ENCODE measurements around the gene DGCR2.
"Not testable (repeated sequence)": the region's sequence is repeated elsewhere in the genome, so short reads cannot be mapped to it uniquely, and the experiment has no call there.

Gene DGCR2

DNA sequence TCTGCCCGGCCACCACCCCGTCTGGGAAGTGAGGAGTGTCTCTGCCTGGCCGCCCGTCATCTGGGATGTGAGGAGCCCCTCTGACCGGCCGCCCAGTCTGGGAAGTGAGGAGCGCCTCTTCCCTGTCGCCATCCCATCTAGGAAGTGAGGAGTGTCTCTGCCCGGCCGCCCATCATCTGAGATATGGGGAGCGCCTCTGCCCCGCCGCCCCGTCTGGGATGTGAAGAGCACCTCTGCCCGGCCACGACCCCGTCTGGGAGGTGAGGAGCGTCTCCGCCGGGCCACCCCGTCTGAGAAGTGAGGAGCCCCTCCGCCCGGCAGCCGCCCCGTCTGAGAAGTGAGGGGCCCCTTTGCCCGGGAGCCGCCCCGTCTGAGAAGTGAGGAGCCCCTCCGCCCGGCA is 38.1 kb downstream of the DGCR2 start:
- not testable (repeated sequence) for DNase-seq (ENCODE audit: low read depth in 2 of 3, low spot score in 1 of 3)

DNA sequence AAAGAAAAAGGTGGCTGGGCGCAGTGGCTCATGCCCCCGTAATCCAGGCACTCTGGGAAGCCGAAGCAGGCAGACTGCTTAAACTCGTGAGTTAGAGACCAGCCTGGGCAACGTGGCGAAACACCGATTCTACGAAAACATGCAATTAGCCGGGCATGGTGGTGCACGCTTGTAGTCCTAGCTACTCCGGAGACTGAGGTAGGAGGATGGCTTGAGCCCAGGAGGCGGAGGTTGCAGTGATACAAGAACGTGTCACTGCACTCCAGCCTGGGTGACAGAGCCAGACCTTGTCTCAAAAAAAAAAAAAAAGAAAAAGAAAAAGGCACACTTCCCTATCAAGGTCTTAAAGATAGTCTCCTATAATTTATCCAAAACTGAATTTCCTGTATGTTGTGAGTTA is 39.4 kb downstream of the DGCR2 start:
- DNase-seq (ENCODE audit: low read depth in 2 of 3, low spot score in 1 of 3), result no peak

DNA sequence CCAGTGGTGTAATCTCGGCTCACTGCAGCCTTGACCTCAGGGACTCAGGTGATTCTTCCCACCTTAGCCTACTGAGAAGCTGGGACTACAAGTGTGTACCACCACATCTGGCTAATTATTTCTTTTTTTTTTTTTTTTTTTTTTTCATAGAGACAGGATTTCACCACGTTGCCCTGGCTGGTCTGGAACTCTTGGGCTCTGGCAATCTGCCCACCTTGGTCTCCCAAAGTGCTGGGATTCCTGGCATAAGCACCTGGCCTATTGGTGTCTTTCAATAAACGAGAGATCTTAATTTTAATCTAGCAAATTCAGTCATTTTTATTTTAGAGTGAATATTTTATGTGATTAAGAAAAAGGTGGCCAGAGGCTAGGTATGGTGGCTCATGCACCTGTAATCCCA is 40.1 kb downstream of the DGCR2 start:
- DNase-seq (ENCODE audit: low read depth in 2 of 3, low spot score in 1 of 3), result no peak

DNA sequence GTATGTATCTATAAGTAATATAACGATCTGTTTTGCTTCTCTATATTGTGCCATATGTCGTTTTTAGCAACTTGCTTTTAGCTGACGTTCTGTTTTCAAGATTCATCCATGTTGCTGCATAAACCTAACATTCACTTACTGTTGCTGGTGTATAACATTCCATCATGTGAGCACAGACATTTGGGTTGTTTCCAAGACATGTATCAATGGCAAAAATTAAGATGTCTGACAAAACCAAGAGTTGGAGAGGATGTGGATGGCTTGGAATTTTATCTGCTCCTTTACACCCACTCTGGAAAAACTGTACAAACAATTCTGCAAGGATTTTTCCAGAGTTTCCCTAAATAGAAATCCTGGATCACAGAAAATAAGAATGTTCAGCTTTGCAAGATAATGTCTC is 40.9 kb downstream of the DGCR2 start:
- no peak for DNase-seq (ENCODE audit: low read depth in 2 of 3, low spot score in 1 of 3)

DNA sequence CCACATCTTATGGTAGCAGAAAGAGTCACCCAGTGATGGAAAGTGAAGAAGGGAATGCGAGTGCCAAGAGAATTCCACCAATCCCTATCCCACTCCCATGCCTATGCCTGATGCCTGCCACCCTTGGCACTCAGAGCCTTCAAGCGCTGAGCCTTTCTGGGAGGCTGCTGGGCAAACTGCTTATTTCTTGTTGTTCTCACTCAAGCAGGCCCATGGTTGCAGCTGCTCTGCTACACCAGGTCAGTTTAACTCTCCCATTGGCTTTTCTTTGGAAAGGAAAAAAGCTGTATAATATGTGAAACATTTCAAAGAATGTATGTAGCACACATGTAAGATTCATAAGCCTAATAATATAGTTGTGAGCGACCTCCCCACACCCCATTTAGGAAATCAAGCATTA is 41.4 kb downstream of the DGCR2 start:
- DNase-seq (ENCODE audit: low read depth in 2 of 3, low spot score in 1 of 3), result no peak

DNA sequence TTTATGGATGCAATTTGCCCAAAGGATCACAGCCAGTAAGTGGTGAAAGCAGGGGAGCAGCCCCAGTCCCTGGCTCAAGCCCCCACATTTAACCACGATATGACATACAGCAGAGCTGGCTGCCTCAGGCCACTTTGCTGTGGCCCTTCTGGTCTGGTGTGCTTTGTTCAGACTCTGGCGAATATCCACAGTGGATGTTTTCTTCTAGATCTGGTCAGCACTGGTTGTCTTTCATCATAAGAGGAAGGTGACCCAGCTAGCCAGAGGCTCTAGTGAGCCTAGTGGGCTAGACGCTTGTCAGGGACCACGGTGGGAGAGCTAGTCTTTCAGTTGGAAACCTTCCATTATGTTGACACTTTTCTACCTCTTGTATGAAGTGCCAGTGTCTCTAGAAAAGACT is 42.5 kb downstream of the DGCR2 start:
- no peak for DNase-seq (ENCODE audit: low read depth in 2 of 3, low spot score in 1 of 3)

DNA sequence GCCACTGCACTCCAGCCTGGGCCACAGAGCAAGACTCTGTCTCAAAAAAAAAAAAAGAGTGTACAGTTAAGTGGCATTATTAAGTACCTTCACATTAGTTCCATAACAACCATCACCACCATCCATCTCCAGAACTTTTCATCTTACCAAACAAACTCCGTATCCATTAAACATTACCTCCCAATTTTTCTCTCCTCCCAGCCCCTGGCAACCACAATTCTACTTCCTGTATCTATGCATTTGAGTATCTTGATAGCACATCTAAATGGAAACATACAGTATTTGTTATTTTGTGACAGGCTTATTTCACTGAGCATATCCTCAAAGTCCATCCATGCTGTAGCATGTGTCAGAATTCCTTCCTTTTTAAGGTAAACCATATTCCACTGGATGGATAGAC is 46.8 kb downstream of the DGCR2 start:
- no peak for DNase-seq (ENCODE audit: low read depth in 2 of 3, low spot score in 1 of 3)

DNA sequence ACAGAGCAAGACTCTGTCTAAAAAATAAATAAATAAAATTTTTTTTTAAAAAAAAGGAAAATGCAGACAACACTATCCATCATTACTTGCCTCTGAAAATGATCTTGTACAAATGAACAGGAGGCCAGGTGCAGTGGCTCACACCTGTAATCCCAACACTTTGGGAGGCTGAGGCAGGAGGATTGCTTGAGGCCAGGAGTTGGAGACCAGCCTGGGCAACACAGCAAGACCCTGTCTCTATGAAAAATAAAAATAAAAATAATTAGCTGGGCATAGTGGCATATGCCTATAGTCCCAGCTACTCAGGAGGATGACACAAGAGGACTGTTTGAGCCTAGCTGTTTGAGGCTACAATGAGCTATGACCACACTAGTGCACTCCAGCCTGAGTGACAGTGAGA is 49.4 kb downstream of the DGCR2 start:
- not testable (repeated sequence) for DNase-seq (ENCODE audit: low read depth in 2 of 3, low spot score in 1 of 3)

DNA sequence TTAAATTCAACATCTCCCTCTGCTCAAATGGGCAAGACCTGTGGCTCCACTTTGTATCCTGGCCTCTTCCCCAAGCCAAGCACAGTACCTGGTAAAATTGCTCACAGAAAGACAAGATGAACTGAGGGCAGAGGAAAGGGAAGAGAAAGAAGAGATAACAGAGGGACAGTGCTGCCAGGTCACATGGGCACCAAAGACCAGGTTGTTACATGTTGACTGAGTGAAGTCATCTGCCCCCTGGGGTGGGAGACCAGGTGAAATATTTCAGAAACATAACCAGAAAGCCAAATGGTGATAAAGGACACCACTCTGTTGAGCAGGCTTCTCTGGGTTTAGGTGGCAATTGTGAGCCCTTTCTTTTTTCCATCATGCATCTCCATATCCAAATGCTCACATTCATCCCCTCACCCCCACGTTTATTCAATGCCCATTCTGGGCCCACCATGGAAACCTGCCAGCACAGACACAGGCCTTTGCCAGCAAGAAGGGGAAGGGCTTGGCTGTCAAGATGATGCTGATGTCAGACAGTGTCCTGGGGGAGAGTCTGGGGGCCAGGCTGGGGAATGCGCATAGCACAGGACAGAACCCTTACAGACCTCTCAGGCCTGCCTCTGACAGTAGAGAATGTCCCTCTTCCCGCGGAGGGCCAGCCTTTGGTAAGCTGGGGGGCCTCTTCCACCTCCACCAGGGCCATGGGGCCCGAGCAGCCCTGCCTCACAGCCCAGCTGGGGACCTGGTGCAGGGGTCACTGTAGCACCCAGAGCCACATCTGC is 51.6 kb downstream of the DGCR2 start:
- no peak for DNase-seq (ENCODE audit: low read depth in 2 of 3, low spot score in 1 of 3)

DNA sequence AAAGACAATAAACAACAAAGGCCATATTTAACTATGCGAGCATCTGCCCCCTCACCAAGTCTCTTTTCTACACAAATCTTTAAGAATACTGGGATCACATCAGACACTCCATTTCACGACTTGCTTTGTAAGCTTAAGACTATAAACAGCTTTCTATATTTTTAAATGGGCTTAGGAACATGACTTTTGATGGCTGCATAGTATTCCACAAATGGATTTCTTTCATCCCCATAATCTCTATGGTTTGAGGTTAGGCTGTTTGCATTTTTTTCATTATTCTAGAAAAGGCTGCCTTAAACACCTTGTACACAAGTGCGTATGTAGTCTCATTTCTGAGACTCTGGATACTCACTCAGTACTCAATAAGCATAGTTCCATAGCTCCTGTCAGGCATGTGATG is 52.8 kb downstream of the DGCR2 start:
- no peak for DNase-seq (ENCODE audit: low read depth in 2 of 3, low spot score in 1 of 3)

DNA sequence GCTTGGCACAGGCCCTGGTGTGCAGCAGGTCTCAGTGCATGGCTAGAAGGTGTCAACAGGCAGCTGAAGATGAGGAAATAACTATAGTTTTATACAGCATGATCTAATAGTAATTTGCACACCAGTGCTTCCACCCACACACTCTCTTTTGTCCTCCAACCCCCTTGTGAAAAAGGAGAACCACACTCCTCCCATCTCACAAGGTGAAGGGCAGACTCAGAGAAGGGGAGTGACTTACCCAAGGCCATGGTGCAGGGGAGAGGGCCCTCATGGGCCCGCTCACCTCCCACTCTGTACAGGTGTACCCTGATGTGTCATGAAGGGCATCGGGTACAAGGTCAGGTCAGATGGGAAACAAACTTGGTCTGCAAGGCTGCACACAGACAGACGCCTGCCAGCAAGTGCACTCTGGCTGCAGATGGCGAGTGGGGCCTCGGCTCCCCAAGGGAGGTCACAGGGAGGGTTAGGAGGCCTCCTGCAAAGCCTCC is 53.4 kb downstream of the DGCR2 start:
- DNase-seq (ENCODE audit: low read depth in 2 of 3, low spot score in 1 of 3), result no peak

DNA sequence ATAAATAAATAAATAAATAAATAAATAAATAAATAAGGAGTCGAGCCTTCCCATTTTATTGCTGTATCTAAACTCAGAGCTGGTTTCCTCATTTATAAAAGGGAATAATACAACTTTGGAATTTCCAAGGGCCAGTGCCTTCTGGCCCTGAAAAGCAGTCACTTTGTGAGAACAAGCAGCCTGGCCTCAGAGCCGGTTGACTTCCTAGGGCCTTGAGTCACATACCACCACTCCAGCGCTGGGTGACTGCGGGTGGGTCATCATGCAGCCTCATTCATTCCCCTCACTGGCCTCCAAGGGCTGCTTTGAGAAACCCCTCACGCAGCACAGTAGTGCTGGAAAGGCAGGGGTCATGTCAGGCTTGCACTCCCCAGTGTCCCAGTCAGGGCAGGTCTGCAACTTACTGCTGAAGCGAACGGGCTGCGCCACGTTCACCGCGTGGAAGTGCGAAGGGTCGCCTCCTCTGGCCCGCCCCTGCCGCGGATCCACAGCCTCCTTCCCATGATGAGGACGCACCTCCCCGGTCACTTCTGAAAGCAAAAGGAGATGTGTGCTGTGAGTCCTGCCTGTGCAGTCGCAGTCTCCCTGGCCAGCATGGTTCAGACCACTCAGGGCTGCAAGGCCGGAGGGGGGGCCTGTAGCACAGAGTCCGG is 54.4 kb downstream of the DGCR2 start:
- DNase-seq (ENCODE audit: low read depth in 2 of 3, low spot score in 1 of 3), result no peak

DNA sequence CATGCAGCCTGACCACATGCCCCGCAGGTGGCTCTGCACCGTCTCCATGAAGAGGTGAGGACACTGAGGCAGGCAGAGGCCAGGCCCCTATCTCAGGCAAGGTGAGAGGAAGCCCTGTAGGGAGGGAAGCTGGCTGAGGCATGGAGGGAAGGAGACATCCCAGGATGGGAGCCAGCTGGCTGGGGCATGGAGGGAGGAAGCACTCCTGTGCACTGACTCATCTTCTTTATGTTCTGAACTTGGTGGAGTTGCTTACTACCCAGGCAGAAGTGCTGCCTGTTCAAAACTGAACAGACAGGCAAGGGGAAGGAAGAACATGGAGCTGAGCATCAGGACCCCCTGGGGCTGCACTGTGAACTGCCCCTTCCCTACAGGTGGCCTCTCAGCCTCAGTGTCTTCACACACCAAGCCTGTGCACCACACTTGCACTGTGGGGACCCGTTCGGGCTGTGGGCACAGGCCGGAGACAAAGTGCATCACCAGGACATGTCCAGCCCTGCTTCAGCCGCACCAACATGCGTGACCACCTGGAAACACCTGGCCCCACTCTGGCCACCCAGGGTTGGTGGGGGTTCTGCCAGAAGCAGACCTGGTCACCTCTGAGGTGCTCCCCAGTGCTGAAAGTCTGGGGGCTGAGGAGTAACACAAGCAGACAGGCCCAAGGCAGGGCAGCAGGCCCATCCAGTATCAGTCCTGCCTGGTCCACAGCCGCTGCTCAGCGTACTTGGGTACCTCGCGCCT is 55.5 kb downstream of the DGCR2 start:
- no peak for DNase-seq (ENCODE audit: low read depth in 2 of 3, low spot score in 1 of 3)

DNA sequence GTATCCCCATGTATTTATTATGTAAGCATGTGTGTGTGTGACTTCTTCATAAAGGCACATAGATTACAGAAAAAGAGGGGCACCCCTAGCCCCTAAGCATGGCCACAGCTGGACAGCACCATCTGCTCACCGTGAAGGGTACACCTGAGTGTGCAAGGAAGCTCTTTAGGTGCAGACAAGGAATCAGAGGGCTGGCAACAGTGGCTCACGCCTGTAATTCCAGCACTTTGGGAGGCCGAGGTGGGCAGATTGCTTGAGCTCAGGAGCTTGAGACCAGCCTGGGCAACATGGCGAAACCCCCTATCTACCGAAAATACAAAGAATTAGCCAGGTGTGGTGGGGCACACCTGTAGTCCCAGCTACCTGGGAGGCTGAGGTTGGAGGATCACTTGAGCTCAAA is 56.3 kb downstream of the DGCR2 start:
- no peak for DNase-seq (ENCODE audit: low read depth in 2 of 3, low spot score in 1 of 3)

DNA sequence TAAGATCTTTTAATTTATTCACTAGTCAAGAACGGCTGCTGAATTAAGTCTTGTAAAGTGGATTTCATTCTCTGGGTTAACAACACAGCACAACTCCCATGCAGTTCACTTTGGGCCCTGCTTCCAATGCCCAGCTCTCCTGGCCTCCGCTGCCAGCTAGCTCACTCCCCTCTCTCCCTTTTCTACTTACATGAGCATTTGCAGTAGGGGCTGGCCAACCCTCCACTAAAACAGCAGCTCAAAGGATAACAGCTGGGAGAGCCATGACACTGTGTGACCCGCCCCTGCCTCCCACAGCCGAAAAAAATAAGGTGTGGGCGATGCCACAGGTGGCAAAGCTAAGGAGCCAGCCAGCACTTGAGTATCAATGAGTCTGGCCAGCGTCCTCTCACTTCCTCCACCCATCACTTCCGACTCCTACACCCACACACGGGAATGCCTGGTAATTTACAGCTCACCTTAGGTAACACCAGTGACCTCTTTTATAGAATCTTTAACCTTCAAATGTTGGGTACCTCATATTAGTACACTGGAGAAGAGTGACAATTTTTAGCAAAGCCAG is 56.8 kb downstream of the DGCR2 start:
- no peak for DNase-seq (ENCODE audit: low read depth in 2 of 3, low spot score in 1 of 3)

DNA sequence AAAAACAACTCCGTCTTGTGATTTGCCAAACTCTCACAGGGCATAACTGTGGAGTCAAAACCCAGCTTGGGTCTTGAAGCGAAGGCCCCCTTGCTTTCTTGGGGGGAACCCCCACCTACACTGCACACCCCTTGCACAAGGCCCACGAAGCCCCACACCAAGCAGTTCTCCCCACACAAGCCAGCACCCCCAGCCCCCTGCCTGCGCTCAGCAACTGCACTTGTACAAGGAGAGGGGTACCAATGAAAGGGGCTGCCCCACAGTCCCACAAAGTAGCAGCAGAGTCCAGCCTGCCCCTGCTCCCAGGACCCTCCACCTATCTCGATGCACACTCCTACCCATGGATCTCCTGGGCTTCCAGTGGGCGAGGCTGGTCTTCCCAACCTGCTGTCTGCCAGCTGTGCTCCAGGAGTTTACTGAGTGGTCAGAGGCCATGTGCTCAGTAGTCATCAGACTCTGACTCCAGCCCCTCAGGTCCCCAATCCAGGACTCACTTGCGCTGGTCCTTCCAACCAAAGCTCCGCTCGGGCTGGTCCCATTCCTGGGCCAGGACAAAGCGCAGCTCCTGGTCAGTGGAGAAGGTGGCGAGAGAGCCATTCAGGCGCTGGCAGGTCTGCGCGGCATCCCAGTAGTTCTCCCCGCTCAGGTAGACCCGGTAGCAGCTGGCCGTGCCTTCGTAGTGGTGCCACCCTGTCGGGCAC is 57.7 kb downstream of the DGCR2 start:
- DNase-seq (ENCODE audit: low read depth in 2 of 3, low spot score in 1 of 3), result no peak

DNA sequence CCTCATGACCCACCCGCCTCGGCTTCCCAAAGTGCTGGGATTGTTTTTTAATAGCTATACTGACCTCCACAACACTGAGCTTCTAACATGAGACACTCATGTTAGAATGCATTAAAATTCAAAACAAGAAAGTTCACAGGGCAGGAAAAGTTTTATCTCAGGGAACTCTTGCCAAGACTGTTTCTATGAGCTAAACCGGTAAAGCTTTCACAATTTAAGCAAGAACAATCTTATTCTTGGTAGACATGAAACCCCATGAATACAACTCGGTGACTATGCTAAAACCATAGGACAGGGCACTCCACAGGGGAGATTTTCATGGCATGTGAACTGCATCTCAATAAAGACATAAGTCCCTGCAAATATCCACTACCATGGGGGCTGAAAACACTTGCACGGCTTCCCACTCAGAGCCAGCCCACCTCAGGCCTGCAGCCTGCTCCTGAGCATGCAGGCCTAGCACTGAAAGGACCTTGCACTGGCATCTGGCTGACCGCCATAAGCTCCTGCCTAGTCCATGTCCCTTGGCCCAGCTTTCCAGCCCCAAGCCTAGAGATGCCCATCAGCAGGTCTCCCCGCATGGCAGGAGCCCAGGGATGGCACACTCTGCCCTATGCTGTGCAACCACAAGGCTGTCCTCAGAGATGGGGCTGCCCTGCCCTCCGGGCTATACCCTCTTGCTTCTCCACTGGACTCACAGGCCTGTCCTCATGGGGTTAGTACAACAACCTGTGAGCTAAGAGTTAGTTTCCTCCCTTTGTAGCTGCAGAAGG is 58.4 kb downstream of the DGCR2 start:
- no peak for DNase-seq (ENCODE audit: low read depth in 2 of 3, low spot score in 1 of 3)

DNA sequence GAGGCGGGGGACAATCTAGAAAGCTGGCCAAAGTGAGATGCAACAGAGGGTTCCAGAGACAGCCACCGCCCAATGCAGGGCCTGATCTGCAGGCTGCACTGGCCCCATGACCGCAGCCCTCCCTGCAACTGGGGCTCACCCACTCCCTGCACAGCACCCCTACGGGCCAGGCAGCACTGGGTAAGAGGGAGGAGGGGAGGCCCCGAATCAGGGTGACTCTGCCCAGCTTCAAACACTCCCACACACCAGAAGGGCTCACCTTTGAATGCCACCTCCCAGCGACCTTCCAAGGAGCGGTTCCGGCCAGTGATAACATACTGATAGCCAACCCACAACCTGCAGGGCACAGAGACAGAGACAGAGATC is 59.3 kb downstream of the DGCR2 start:
- no peak for DNase-seq (ENCODE audit: low read depth in 2 of 3, low spot score in 1 of 3)

DNA sequence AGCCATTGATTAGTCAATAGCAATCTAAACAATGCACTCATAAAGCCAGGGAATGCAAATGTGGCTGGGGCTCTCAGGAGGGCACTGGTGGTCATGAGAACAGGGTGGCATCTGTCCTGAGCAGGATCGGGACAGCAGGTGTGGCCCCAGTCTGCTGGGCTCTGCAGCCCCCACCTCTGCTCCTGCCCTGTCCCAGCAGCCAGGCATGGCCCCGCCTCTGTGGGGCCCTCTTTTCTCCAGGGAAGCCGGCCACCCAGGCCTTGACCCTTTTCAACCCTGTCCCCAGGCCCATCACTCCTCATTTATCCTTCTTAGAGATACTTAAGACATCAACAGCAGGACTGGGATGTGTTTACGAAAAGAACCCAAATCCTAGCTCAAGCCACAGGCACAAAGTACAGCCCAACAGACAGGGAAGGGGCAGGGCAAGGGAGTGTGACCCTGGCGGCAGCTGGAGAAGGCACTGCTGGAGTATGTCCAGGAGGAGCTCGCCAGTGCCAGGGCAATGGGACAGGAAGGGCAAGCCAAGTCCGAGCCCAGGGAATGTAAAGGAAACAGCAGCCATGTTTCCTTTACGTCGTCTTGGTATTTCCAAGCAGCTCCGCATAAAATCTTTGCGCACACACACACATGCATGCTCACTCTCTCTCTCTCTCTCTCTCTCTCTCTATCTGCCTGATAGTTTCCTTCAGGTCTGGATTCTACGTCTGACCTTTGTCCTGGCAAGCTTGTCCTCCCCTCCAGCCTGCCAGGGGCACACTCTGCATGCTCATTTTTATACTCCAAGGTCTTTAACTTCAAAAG is 59.9 kb downstream of the DGCR2 start:
- DNase-seq (ENCODE audit: low read depth in 2 of 3, low spot score in 1 of 3), result no peak
